ENCODE measurements around the gene MLANA. TPM values are rescaled to one million over a fixed set of nuclear protein-coding genes. Genes with fewer than 3 reads are reported as not detected.

Gene MLANA
- total RNA-seq, 3 donors from 2014 or later (not counting 1 experiment from before 2014, with no cell fraction given) = not detected

- DNase-seq (no peak), ATAC-seq (peak; percentile 57 to 81 (median 64))
- H3K36me3 Mint-ChIP-seq = no peaks in the 10 kb centered on the region
- H3K4me3 ChIP-seq (ENCODE audit: low read length) = no peak overlapping the region
- WGBS (ENCODE audit: insufficient coverage) = 22% methylated on average over 2 of the region's 2 CpGs
- no peak for TF ChIP-seq CTCF (IDR thresholded peaks at IDR 0.05)
- H3K4me3 Mint-ChIP-seq = peak overlapping the region; percentile 60
- H3K36me3 ChIP-seq (ENCODE audit: control insufficient read depth, insufficient read depth, low read length) = no peaks in the 10 kb centered on the region
- no peaks in the 10 kb centered on the region for H3K9me3 ChIP-seq (ENCODE audit: control insufficient read depth, insufficient read depth, low read length)
- H3K9me3 Mint-ChIP-seq = no peaks in the 10 kb centered on the region
- H3K27me3 ChIP-seq (ENCODE audit: control insufficient read depth, insufficient read depth, low read length) = no peaks in the 10 kb centered on the region
- H3K27me3 Mint-ChIP-seq (ENCODE audit: low read depth in 2 of 2) = no peaks in the 10 kb centered on the region
- peaks cover 52 to 54% of the 10 kb centered on the region in 2 donors for H3K4me1 Mint-ChIP-seq
- intact Hi-C loops (cut with micrococcal nuclease) = no loop called here
- H3K27ac Mint-ChIP-seq = peak overlapping the region; percentile 74 to 83
- peak overlapping the region; percentile 55 for H3K27ac ChIP-seq (ENCODE audit: low read length)
- peaks cover 31% of the 10 kb centered on the region for H3K4me1 ChIP-seq (ENCODE audit: control insufficient read depth, insufficient read depth, low read length)
These were observed 16.6 kb upstream of the MLANA start for GRCh38 chr9:5874048-5874447.

GRCh38 chr9:5876026-5876425, 14.7 kb upstream of the MLANA start:
- peaks cover 31% of the 10 kb centered on the region for H3K4me1 ChIP-seq (ENCODE audit: control insufficient read depth, insufficient read depth, low read length)
- H3K9me3 ChIP-seq (ENCODE audit: control insufficient read depth, insufficient read depth, low read length) = no peaks in the 10 kb centered on the region
- no peak for ATAC-seq
- Mint-ChIP-seq H3K4me1 (peaks cover 46 to 51% of the 10 kb centered on the region in 2 donors), H3K27ac (peak overlapping the region; percentile 74 to 83), H3K9me3 (no peaks in the 10 kb centered on the region), H3K27me3 (ENCODE audit: low read depth in 2 of 2) (no peaks in the 10 kb centered on the region), H3K4me3 (no peak overlapping the region), H3K36me3 (no peaks in the 10 kb centered on the region)
- no peaks in the 10 kb centered on the region for H3K36me3 ChIP-seq (ENCODE audit: control insufficient read depth, insufficient read depth, low read length)
- no peak for TF ChIP-seq CTCF (IDR thresholded peaks at IDR 0.05)
- H3K4me3 ChIP-seq (ENCODE audit: low read length) = no peak overlapping the region
- WGBS (ENCODE audit: insufficient coverage) = 7% methylated on average over 1 of the region's 1 CpG
- intact Hi-C loops (cut with micrococcal nuclease) = loop anchor here (5.0 kb wide), 1 partner anchor 34 kb away; no protein-coding TSS in a partner anchor
- no peaks in the 10 kb centered on the region for H3K27me3 ChIP-seq (ENCODE audit: control insufficient read depth, insufficient read depth, low read length)
- H3K27ac ChIP-seq (ENCODE audit: low read length) = no peak overlapping the region
- no peak for DNase-seq

GRCh38 chr9:5876711-5877110, 14.0 kb upstream of the MLANA start:
- Mint-ChIP-seq H3K4me1 (peaks cover 45 to 51% of the 10 kb centered on the region in 2 donors), H3K9me3 (no peaks in the 10 kb centered on the region), H3K4me3 (no peak overlapping the region), H3K27me3 (ENCODE audit: low read depth in 2 of 2) (no peaks in the 10 kb centered on the region), H3K36me3 (no peaks in the 10 kb centered on the region), H3K27ac (peak overlapping the region; percentile 74 to 83)
- TF ChIP-seq CTCF (IDR thresholded peaks at IDR 0.05) = no peak
- H3K27me3 ChIP-seq (ENCODE audit: control insufficient read depth, insufficient read depth, low read length) = no peaks in the 10 kb centered on the region
- no peaks in the 10 kb centered on the region for H3K36me3 ChIP-seq (ENCODE audit: control insufficient read depth, insufficient read depth, low read length)
- no peaks in the 10 kb centered on the region for H3K9me3 ChIP-seq (ENCODE audit: control insufficient read depth, insufficient read depth, low read length)
- peaks cover 31% of the 10 kb centered on the region for H3K4me1 ChIP-seq (ENCODE audit: control insufficient read depth, insufficient read depth, low read length)
- H3K4me3 ChIP-seq (ENCODE audit: low read length) = no peak overlapping the region
- DNase-seq = no peak
- no peak for ATAC-seq
- H3K27ac ChIP-seq (ENCODE audit: low read length) = no peak overlapping the region
- WGBS (ENCODE audit: insufficient coverage) = 97% methylated on average over 7 of the region's 7 CpGs
- intact Hi-C loops (cut with micrococcal nuclease) = loop anchor here (5.0 kb wide), 1 partner anchor 34 kb away; no protein-coding TSS in a partner anchor
